ENCODE data around the gene VCX2.
"Not testable (repeated sequence)": the region's sequence is repeated elsewhere in the genome, so short reads cannot be mapped to it uniquely, and the experiment has no call there.

The VCX2 gene

GRCh38 chrX:8171169-8171568 lies at the start of gene VCX2:
TSS of gene VCX2 (minus strand) at chrX:8171267. CDS start at chrX:8170643, 624 bp downstream.
- not testable (repeated sequence) for DNase-seq

- no peak for DNase-seq
Measured at GRCh38 chrX:8204943-8205342, 33.9 kb upstream of the VCX2 start.

GRCh38 chrX:8204169-8204935 lies 33.3 kb upstream of the VCX2 start:
- no peak for DNase-seq

DNA sequence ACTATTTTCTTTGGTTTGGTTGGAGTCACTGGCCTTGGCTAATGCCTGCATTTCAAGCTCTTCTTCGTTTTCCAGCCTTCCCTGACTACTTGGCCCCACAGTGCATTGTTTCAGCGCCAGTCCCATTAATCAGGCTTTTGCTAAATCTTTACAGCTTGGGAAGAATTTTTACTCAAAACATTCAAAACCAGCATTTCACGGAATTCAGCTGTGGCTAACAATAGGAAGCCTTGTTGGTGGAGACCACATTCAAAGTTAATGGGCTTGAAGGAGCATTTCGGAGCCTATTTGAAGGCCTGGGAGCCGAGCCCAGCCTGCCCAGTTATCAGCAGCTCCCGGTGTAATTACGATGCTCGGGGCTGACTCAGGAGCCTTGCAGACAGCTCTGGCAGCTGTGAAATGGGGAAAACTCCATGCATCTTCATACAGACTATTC lies 30.8 kb upstream of the VCX2 start:
- no peak for DNase-seq

- no peak for DNase-seq
Measured at GRCh38 chrX:8196776-8197175, 25.7 kb upstream of the VCX2 start.

DNA sequence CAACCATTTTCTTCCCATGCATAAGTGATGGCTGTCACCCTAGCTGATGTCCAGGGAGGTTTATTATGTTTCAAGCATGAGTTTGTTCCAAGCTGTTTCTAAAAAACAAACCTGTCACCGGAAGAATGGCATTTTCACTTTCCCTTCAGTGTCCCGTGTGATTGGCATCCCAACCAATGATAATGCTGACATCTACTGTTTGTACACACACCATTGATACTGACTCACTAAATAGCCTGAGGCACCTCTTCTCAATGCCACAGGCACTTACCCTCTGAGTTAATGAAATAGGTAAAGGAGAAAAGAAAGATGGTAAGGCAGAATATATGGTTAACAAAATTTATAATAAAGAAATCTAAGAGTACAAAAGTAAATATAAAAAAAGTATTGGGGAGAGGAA lies 23.1 kb upstream of the VCX2 start:
- DNase-seq = no peak

GRCh38 chrX:8192276-8192675 lies 21.2 kb upstream of the VCX2 start:
- no peak for DNase-seq

GRCh38 chrX:8191022-8191421 lies 20.0 kb upstream of the VCX2 start:
- no peak for DNase-seq

- no peak for DNase-seq
Measured at GRCh38 chrX:8190341-8190830, 19.3 kb upstream of the VCX2 start.

- no peak for DNase-seq
Measured at GRCh38 chrX:8189096-8189830, 18.2 kb upstream of the VCX2 start.

DNA sequence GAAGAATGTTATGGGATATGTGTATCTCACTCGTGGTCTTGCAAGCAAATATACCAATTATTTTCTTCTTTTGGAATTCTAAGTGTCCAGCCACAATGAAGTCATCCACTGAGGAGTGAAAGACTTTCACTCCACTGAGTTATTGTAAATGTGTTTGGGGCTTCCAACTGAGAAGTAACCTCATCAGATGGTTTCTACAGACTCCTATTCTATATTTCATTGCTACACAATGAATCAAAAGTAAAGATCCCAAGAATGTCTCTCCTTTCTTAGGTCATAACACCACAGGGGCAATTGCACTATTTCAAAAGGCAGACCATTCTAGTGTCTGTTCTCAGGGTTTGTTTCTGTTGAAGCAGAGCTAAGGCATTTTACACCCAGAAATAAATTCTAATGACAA lies 12.3 kb upstream of the VCX2 start:
- DNase-seq = no peak

DNA sequence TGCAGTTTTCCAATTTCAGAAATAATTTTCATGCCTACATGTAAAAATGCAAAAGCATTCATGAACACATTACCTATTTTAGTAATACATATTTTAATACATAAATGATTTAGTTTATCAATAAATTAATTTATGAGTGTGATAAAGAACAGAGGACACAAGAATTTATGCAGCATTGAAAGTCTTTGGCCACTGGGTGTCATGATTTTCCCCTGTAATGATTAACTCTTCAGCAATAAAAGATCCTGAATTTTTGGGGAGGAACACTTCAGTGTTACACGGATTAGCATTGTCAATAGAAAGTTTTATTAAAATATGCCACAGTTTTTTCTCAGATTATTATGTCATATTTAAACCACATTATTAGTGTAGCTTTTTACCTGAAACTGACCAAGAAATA lies 8.6 kb upstream of the VCX2 start:
- no peak for DNase-seq

- DNase-seq = not testable (repeated sequence)
Measured at GRCh38 chrX:8154011-8154410, 17.1 kb downstream of the VCX2 start.

- no peak for DNase-seq
Measured at GRCh38 chrX:8147226-8147625, 23.8 kb downstream of the VCX2 start.

GRCh38 chrX:8144925-8145324 lies 26.1 kb downstream of the VCX2 start:
- DNase-seq = no peak

DNA sequence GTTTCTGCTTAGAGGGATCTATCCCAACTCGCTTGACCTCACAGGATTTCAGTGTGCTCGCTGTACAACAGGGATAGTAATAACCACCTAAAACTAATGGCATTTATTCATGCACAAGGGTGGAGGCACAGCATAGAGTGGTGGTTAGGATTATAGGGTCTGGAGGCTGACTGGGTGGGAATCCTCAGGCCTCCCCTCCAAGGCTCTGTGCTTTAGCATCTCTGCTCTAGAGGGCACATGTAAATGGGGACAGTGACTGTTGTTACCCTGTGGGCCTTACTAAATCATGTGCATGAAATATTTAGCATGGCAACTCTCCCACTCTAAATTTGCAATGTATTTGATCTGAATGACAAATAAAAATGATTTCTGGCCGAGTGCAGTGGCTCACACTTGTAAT lies 29.2 kb downstream of the VCX2 start:
- DNase-seq = no peak

DNA sequence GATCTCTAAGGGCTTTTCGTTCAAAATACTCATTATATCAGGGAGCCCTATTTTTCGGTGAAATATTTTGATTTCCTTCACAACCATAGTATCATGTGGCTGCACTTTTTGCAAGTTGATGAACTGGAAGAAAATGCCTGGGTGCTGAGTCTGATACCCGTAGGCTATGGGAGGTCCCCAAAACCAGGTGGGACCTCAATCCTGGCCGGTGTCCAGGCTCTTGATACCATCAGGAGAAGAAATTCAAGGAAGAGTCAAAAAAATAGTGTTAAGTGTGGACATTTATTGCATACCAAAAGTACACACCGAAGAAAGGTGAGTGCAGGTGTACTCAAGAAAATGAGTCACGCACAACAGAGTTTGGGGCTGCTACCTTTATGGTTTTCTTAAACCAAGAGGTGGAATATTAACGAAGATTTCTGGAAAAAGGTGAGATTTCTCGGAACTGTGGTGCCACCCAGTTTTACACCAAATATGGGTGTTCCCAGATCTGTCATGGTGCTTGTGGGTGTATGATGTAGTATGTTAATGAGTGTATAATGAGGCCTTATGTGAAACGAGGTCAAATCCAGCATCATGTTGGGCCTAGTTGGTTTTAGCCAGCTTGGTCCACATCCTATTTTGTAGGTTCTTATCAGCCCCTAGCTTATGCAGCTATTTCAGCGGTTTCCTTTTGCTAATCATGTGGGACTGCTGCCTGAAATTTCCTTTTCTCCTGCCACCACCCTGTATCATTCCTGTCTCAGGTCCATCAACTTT lies 29.9 kb downstream of the VCX2 start:
- DNase-seq = no peak

- no peak for DNase-seq
Measured at GRCh38 chrX:8139716-8140115, 31.4 kb downstream of the VCX2 start.

DNA sequence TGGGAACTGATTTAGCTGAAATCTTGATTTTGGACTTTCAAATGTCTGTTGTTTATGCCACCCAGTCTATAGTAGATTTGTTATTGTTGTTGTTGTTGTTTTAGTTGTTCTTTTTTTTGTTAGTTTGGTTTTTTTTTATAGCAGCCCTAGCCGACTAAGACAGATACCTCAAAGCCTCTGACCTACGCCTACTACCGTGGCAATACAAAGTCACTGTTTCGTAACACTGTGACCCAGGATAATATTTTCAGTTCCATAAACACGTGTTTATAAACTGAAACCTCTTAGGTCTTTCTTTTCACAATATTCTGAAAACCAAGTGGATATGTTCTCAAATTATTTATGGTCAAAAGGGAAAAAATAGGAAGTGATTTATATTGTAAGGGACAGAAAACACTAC lies 32.8 kb downstream of the VCX2 start:
- no peak for DNase-seq

DNA sequence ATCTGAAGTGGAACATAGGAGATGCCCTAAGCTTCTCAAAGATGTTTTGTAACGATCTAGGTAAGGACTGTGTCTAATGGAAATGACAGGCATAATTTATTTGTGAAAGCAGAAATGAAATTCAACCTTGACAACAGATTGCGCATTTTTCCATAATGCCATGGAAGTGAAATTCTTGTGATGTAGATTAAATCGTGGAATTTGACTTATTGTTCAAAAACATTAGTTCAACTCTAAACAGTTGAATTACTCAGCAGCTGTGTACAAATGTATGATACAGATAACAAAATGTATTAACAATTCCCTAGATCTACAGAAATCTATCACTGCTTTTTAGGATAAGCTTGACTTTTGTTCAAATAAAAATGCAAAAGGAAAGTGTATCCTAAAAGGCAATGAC lies 44.4 kb downstream of the VCX2 start:
- DNase-seq = no peak

DNA sequence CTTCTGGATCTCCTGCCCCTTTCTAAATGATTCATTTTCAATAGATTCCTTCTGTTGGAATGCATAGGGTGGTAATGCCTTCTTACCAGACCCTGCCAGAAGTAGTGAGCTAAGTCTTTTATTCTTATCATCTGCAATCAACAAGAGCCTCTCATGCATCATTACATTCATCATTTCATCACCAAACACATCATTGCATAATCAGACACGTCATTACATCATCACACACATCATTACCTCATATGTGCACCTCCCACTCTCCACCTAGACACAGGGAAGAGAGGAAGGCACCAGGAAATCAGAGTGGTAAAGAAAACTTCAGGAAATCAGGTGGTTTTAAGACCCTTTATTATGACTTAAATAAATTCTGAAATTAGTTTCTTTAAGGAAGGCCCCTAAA lies 45.0 kb downstream of the VCX2 start:
- DNase-seq = no peak

DNA sequence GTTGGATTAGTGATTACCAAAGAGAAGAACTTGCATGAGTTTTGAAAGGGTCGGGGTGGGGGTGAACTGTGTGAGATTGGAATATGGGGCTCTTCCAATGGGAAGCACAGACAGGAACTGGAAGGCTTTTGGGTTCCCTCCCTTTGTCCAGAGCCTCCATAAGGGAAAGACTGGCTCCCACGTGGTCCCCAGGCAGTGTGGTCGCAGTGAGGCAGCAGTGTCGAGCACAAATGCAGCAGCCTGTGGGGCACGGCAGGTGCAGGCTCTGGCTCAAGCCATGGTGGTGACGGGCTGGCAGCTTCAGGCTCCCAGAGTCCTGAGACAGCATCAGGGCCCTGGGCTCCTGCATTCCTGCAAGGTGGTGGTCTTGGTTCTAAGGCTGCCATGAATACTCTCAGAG lies 45.5 kb downstream of the VCX2 start:
- DNase-seq = no peak

GRCh38 chrX:8122538-8122937 lies 48.5 kb downstream of the VCX2 start:
- no peak for DNase-seq

GRCh38 chrX:8121391-8121790 lies 49.7 kb downstream of the VCX2 start:
- not testable (repeated sequence) for DNase-seq

Data from amniotic stem cell (primary cell).